Thyroid gland (tissue), 4 donors: ENCODE measurements around the gene CELF5.

Experiments used
- POLR2A ChIP-seq, 2 donors: fragments of 450-650 bp; IDR thresholded peaks; one replicate each; pipeline ENCODE4 v1.6.1; 2017; ENCODE audit warnings: antibody characterized with exemption in 2 of 2, mild to moderate bottlenecking in 2 of 2, moderate library complexity in 1 of 2
- TF ChIP-seq, protein P1 (sequence below), 6 experiments: fragments of 200-600 bp in 3 of 6; fragments of 450-650 bp in 3 of 6; sonication (generic) in 3 of 6; IDR thresholded peaks; one replicate each; pipeline ENCODE4 v1.5.1; 2016 to 2019; ENCODE audit warnings: antibody characterized with exemption in 6 of 6, mild to moderate bottlenecking in 2 of 6, inconsistent platforms in 1 of 6, moderate library complexity in 1 of 6

DNA sequence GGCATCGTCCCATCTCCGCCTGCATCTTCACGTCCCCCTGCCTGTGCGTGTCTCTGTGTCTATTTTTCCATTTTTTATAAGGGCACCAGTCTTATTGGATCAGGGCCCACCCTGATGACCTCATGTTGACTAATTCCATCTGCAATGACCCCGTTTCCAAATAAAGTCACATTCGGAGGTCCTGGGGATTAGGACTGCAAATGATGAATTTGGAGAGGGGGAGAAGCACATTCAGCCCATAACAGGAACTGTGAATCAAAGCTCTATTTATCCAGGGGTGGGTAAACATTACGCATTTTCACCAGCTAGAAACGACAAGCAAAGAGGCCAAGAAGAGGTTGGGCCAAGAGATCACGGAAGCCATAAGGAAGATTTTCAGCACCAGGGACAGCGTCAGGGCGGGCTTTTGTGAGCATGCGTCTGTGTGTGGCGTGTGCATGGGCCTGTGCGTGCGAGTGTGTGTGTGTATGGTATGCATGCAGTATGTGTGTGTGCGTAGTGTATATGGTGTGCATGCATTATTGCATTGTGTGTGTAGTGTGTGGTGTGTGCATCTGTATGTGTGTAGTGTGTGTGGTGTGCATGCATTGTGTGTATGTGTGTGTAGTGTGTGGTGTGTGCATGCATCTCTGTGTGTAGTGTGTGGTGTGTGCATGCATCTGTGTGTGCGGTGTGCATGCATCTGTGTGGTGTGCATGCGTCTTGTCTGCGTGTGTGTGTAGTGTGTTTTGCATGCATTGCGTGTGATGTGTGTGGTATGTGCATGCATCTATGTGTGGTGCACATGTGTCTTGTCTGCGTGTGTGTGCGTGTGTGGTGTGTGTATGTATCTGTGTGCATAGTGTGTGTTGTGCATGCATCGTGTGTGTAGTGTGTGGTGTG lies 19.6 kb downstream of the CELF5 start:
- TF ChIP-seq, protein P1, sequence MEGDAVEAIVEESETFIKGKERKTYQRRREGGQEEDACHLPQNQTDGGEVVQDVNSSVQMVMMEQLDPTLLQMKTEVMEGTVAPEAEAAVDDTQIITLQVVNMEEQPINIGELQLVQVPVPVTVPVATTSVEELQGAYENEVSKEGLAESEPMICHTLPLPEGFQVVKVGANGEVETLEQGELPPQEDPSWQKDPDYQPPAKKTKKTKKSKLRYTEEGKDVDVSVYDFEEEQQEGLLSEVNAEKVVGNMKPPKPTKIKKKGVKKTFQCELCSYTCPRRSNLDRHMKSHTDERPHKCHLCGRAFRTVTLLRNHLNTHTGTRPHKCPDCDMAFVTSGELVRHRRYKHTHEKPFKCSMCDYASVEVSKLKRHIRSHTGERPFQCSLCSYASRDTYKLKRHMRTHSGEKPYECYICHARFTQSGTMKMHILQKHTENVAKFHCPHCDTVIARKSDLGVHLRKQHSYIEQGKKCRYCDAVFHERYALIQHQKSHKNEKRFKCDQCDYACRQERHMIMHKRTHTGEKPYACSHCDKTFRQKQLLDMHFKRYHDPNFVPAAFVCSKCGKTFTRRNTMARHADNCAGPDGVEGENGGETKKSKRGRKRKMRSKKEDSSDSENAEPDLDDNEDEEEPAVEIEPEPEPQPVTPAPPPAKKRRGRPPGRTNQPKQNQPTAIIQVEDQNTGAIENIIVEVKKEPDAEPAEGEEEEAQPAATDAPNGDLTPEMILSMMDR (IDR thresholded peaks at IDR 0.05): no peak
- TF ChIP-seq POLR2A (IDR thresholded peaks at IDR 0.05): no peak
